Uterus (tissue), 2 donors: ENCODE measurements around the gene MRPS31.

Experiments used
- CTCF ChIP-seq, 4 experiments: fragments of 200-600 bp in 2 of 4; fragments of 450-650 bp in 2 of 4; sonication (generic) in 2 of 4; IDR thresholded peaks; one replicate each; pipeline ENCODE4 v1.5.1; 2016 to 2019; ENCODE audit warnings: antibody characterized with exemption in 4 of 4, mild to moderate bottlenecking in 2 of 4, moderate library complexity in 1 of 4
- POLR2A ChIP-seq, 2 donors: fragments of 450-650 bp; IDR thresholded peaks; one replicate each; pipeline ENCODE4 v1.6.1; 2016; ENCODE audit warnings: antibody characterized with exemption in 2 of 2, mild to moderate bottlenecking in 1 of 2, moderate library complexity in 1 of 2

GRCh38 chr13:40793339-40793738 lies 22.3 kb upstream of the MRPS31 start:
- TF ChIP-seq CTCF (IDR thresholded peaks at IDR 0.05), result no peak
- no peak for TF ChIP-seq POLR2A (IDR thresholded peaks at IDR 0.05)
